HepG2 (cell line): ENCODE results near the gene HARBI1. TPM values are rescaled to one million over a fixed set of nuclear protein-coding genes. Genes with fewer than 3 reads are reported as not detected.

Experiments used
- ATAC-seq: fragments of 200-7000 bp; cut with Tn5 transposase; 3 replicates; pipeline ENCODE4 v1.9.1; 2020; ENCODE audit warnings: mild to moderate bottlenecking, moderate library complexity
- BruUV-seq: library from RNA; stranded (reverse); fragments of 400-500 nt; replicated peaks from 2 replicates; lab custom pipeline; 2021; lab: Mats Ljungman, UMichigan
- CTCF ChIA-PET: fragments of 300-600 bp; formaldehyde crosslinking; extraction: SDS; loops from one replicate; lab custom pipeline; 2021; ENCODE audit warnings: low total read pairs, inconsistent platforms, low intra/inter-chr PET ratio; lab: Yijun Ruan, JAX
- POLR2A ChIA-PET: fragments of 350-600 bp; sonication (Branson Sonifier 250); formaldehyde crosslinking; loops from one replicate; lab custom pipeline; 2020; ENCODE audit warnings: antibody characterized with exemption, inconsistent platforms; lab: Yijun Ruan, JAX
- DNase-seq: peaks from one replicate; pipeline ENCODE4 v3.0.0-alpha.2; 2015; ENCODE audit warnings: low spot score
- FAIRE-seq: peaks from 3 replicates; lab custom pipeline; 2011; peaks lifted over from hg19 to GRCh38; lab: Jason Lieb, UNC
- H2AFZ ChIP-seq: one replicate; pipeline ENCODE4 v1.6.1; 2011; ENCODE audit warnings: low read length, inconsistent platforms
- H3K27ac ChIP-seq: fragments of 300-600 bp; 3 replicates; pipeline ENCODE4 v1.8.0; 2011; ENCODE audit warnings: mixed run types, mild to moderate bottlenecking, mixed read lengths, low read length, inconsistent platforms; ENCODE audit not compliant: insufficient read depth; ENCODE audit errors: extremely low read length
- H3K27me3 ChIP-seq, 2 experiments: fragments of 200-600 bp in 1 of 2; 2 replicates in 1 of 2; 3 replicates in 1 of 2; pipeline versions ENCODE4 v1.6.0 to v1.8.0; 2011; ENCODE audit warnings: low read length in 2 of 2, mild to moderate bottlenecking in 2 of 2, moderate library complexity in 2 of 2, inconsistent platforms in 1 of 2; ENCODE audit not compliant: insufficient read depth in 2 of 2, control insufficient read depth in 1 of 2
- H3K36me3 ChIP-seq, 2 experiments: fragments of 200-600 bp in 1 of 2; replicated peaks in 1 of 2; 2 replicates in 1 of 2; 3 replicates in 1 of 2; pipeline versions ENCODE4 v1.5.1 to v1.8.0; 2011; ENCODE audit warnings: low read length in 2 of 2, inconsistent platforms in 1 of 2; ENCODE audit not compliant: insufficient read depth in 2 of 2, control insufficient read depth in 1 of 2
- H3K4me1 ChIP-seq: 2 replicates; pipeline ENCODE4 v1.5.1; 2012; ENCODE audit warnings: low read length, inconsistent platforms; ENCODE audit not compliant: insufficient read depth
- H3K4me2 ChIP-seq: 2 replicates; pipeline ENCODE4 v1.6.0; 2011; ENCODE audit warnings: low read depth, low read length, inconsistent platforms
- H3K4me3 ChIP-seq, 3 experiments: fragments of 200-600 bp in 1 of 3; sonication (generic), shearing (Covaris generic) in 1 of 3; replicated peaks in 1 of 3; 2 replicates each; pipeline ENCODE4 v1.5.1; 2011 to 2016; ENCODE audit warnings: low read length in 3 of 3, inconsistent platforms in 2 of 3, low read depth in 2 of 3, mild to moderate bottlenecking in 2 of 3, control low read depth in 1 of 3, mixed read lengths in 1 of 3; ENCODE audit not compliant: insufficient read depth in 1 of 3
- H3K79me2 ChIP-seq: one replicate; pipeline ENCODE4 v1.6.1; 2011; ENCODE audit warnings: low read length, inconsistent platforms; ENCODE audit not compliant: insufficient read depth
- H3K9ac ChIP-seq: 2 replicates; pipeline ENCODE4 v1.6.0; 2011; ENCODE audit warnings: mild to moderate bottlenecking, low read depth, low read length, inconsistent platforms; ENCODE audit not compliant: insufficient read depth
- H3K9me3 ChIP-seq: 2 replicates; pipeline ENCODE4 v1.5.1; 2012; ENCODE audit warnings: mild to moderate bottlenecking, low read length
- H4K20me1 ChIP-seq: 2 replicates; pipeline ENCODE4 v1.6.0; 2011; ENCODE audit warnings: inconsistent platforms, mild to moderate bottlenecking, low read length, moderate library complexity; ENCODE audit not compliant: insufficient read depth
- FOXA1 ChIP-seq, 2 experiments: fragments of 450-650 bp in 1 of 2; sonication (generic) in 1 of 2; formaldehyde crosslinking in 1 of 2; IDR thresholded peaks; 2 replicates each; pipeline versions ENCODE4 v1.4.0 to v1.6.1; 2016 to 2020; ENCODE audit warnings: missing genetic modification reagents in 1 of 2
- FOXO4 ChIP-seq: sonication (generic); formaldehyde crosslinking; conservative IDR thresholded peaks from 2 replicates; pipeline ENCODE4 v1.8.1; 2023; ENCODE audit warnings: missing genetic modification reagents
- NR0B2 ChIP-seq: sonication (generic); formaldehyde crosslinking; IDR thresholded peaks from 2 replicates; pipeline ENCODE4 v1.4.0; 2020; ENCODE audit warnings: mild to moderate bottlenecking, missing genetic modification reagents
- NR2F6 ChIP-seq, 2 experiments: IDR thresholded peaks; 2 replicates each; pipeline ENCODE4 v1.6.1; 2016; ENCODE audit warnings: antibody characterized with exemption in 1 of 2, mild to moderate bottlenecking in 1 of 2
- ZNF30 ChIP-seq: sonication (generic); formaldehyde crosslinking; IDR thresholded peaks from 2 replicates; pipeline ENCODE4 v1.5.0; 2020; ENCODE audit warnings: mild to moderate bottlenecking, missing genetic modification reagents
- ZNF33A ChIP-seq: sonication (generic); formaldehyde crosslinking; IDR thresholded peaks from 2 replicates; pipeline ENCODE4 v1.5.1; 2020; ENCODE audit warnings: missing genetic modification reagents, mild to moderate bottlenecking, moderate library complexity, borderline replicate concordance
- ZNF354B ChIP-seq: sonication (generic); formaldehyde crosslinking; IDR thresholded peaks from 2 replicates; pipeline ENCODE4 v1.8.0; 2022; ENCODE audit warnings: mild to moderate bottlenecking, missing genetic modification reagents
- ZNF572 ChIP-seq: sonication (generic); formaldehyde crosslinking; IDR thresholded peaks from 2 replicates; pipeline ENCODE4 v1.5.1; 2020; ENCODE audit warnings: mild to moderate bottlenecking, missing genetic modification reagents
- ZNF782 ChIP-seq: sonication (generic); formaldehyde crosslinking; IDR thresholded peaks from 2 replicates; pipeline ENCODE4 v1.4.0; 2020; ENCODE audit warnings: missing genetic modification reagents, mild to moderate bottlenecking, borderline replicate concordance
- ZSCAN21 ChIP-seq: sonication (generic); formaldehyde crosslinking; IDR thresholded peaks from 2 replicates; pipeline ENCODE4 v1.8.0; 2022; ENCODE audit warnings: mild to moderate bottlenecking, missing genetic modification reagents, moderate library complexity, borderline replicate concordance
- in situ Hi-C: cut with HindIII; loops from 2 replicates; pipeline ENCODE4 v1.10.0; 2017; ENCODE audit warnings: low pct_unique_long_range_greater_than_20kb; ENCODE audit not compliant: extremely low pct_ligation_motif_present
- intact Hi-C: fragments of 100-400 bp; cut with micrococcal nuclease; formaldehyde crosslinking; loops from one replicate; pipeline ENCODE4 v1.10.0; 2022; ENCODE audit not compliant: unreplicated experiment
- polyA plus RNA-seq, 8 experiments: library from polyadenylated mRNA; depleted of rRNA in 3 of 8; stranded (reverse) in 7 of 8; unstranded in 1 of 8; fragments of >200 nt; fragmentation: Illumina TruSeq in 4 of 8; extraction: Trizol in 4 of 8; gene quantifications; 2 replicates each; pipeline versions ENCODE4 v1.2.1 to v1.2.3, GENCODE V29; 2011 to 2016; ENCODE audit warnings: low read depth in 4 of 8, missing spikeins in 1 of 8, mixed read lengths in 1 of 8; ENCODE audit not compliant: insufficient read depth in 1 of 8
- total RNA-seq, 5 experiments: library from RNA; depleted of rRNA; stranded (reverse); fragments of >200 nt; fragmentation: Illumina TruSeq; extraction: Trizol; gene quantifications; 2 replicates each; pipeline ENCODE4 v1.2.3, GENCODE V29; 2016; ENCODE audit warnings: low read depth in 1 of 5

Gene HARBI1
- total and polyA plus RNA-seq, 2 of the 13 experiments (the other 11 are each of a cell fraction or from before 2014, with no cell fraction given), result 2.5 to 4.8 TPM

- DNase-seq (no peak), ATAC-seq (no peak), FAIRE-seq (no peak)
- ChIA-PET CTCF (no interaction called here), POLR2A (no interaction called here)
- no peaks in the 10 kb centered on the region for H3K9me3 ChIP-seq
- H3K4me3 ChIP-seq, result no peak overlapping the region
- H3K36me3 ChIP-seq, result peaks cover 36 to 87% of the 10 kb centered on the region in 2 experiments
- intact Hi-C loops (no loop called here), in situ Hi-C loops (no loop called here)
- H4K20me1 ChIP-seq, result no peaks in the 10 kb centered on the region
- H3K4me1 ChIP-seq, result no peaks in the 10 kb centered on the region
- H3K79me2 ChIP-seq, result no peaks in the 10 kb centered on the region
- no peak overlapping the region for H3K27ac ChIP-seq
- H3K27me3 ChIP-seq, result no peaks in the 10 kb centered on the region
- TF ChIP-seq NR2F6 (IDR thresholded peaks at IDR 0.05), result no peak
- no peak for TF ChIP-seq NR2F6 (CRISPR knock-in tag; IDR thresholded peaks at IDR 0.05)
- no peak for TF ChIP-seq FOXO4 (CRISPR knock-in tag)
- TF ChIP-seq ZNF33A (CRISPR knock-in tag), result no peak
- TF ChIP-seq ZSCAN21, result no peak
- TF ChIP-seq ZNF572 (CRISPR knock-in tag), result no peak
- TF ChIP-seq NR0B2 (CRISPR knock-in tag), result no peak
- TF ChIP-seq ZNF354B (CRISPR knock-in tag), result no peak
- no peak for TF ChIP-seq ZNF782 (CRISPR knock-in tag)
- no peak for TF ChIP-seq FOXA1 (IDR thresholded peaks at IDR 0.05)
- no peak for TF ChIP-seq FOXA1 (CRISPR knock-in tag; IDR thresholded peaks at IDR 0.05)
- TF ChIP-seq ZNF30 (CRISPR knock-in tag), result no peak
- H2AFZ ChIP-seq, result no peak overlapping the region
- no peak overlapping the region for H3K9ac ChIP-seq
- BruUV-seq, result no TSS peak
- no peak overlapping the region for H3K4me2 ChIP-seq
Measured at GRCh38 chr11:46662366-46662765, 45.3 kb upstream of the HARBI1 start.
